ENCODE results near the gene GATA5.
"Not testable (repeated sequence)": the region's sequence is repeated elsewhere in the genome, so short reads cannot be mapped to it uniquely, and the experiment has no call there.

Gene GATA5

DNA sequence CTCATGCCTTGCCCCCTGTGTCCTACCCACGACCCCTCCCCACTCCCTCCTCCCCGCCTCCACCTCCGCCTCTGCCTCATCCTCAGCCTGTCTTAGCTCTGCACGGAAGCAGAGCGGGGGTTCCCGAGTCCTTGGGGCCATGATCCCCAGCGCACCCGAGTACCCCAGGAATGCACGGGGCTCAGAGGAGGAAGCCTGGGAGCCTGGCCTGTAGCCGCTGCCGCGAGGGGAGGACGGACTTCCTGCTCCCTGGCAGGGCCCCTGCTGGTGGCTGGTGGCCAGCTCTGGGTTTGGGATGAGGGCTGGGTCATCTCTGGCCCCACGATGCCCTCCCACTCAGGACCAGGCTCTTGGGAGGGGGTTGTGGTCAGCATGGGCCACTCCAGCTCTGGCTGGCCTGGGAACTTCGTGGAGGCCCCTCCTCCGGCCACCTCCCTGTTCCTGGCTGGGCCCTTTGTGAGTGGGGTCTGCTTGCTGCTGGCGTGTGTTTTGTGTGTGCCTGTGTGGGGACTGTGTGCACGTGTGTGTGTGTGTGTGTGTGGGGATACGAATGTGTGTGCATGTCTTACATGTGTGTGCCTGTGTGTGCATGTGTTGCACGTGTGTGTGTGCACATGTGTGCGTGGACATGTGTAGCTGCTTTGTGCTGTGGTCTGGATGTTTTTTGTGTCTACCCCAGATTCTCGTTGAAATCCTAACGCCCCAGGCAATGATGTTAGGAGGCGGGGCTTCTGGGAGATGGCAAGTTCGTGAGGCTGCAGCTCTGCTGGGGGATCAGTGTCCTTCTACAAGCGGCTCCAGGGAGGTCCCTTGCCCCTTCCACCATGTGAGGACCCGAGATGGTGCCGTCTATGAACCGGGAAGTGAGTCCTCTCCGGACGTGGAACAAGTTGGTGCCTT is 47.1 kb downstream of the GATA5 start:
- TF ChIP-seq, protein P1, sequence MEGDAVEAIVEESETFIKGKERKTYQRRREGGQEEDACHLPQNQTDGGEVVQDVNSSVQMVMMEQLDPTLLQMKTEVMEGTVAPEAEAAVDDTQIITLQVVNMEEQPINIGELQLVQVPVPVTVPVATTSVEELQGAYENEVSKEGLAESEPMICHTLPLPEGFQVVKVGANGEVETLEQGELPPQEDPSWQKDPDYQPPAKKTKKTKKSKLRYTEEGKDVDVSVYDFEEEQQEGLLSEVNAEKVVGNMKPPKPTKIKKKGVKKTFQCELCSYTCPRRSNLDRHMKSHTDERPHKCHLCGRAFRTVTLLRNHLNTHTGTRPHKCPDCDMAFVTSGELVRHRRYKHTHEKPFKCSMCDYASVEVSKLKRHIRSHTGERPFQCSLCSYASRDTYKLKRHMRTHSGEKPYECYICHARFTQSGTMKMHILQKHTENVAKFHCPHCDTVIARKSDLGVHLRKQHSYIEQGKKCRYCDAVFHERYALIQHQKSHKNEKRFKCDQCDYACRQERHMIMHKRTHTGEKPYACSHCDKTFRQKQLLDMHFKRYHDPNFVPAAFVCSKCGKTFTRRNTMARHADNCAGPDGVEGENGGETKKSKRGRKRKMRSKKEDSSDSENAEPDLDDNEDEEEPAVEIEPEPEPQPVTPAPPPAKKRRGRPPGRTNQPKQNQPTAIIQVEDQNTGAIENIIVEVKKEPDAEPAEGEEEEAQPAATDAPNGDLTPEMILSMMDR (IDR thresholded peaks at IDR 0.05; ENCODE audit: extremely low read depth, insufficient read depth, missing control alignments): no peak
- in situ Hi-C loops (cut with MboI; ENCODE audit: low pct_unique_long_range_greater_than_20kb, low sequenced_read_pairs, unreplicated experiment): no loop called here
- no peak for DNase-seq (ENCODE audit: low spot score)

DNA sequence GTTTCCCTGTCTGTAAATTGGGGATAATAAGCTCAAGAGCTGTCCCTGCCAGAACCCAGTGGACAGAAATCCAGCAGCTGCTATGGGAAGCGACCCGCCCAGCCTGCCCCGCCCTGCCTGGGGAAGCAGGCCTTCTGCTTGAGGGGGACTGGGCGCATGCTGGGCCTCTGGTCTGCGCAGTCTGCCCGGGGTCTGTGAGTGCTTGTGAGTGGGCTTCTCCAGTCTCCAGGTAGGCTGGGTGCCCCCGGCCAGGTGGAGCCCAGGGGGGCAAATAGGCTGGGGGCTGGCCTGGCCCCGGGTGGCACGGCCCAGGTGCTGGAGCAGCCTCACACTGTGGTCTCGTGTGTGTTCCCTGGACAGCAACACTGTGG is 47.8 kb downstream of the GATA5 start:
- TF ChIP-seq, protein P1 (IDR thresholded peaks at IDR 0.05; ENCODE audit: extremely low read depth, insufficient read depth, missing control alignments): no peak
- in situ Hi-C loops (cut with MboI; ENCODE audit: low pct_unique_long_range_greater_than_20kb, low sequenced_read_pairs, unreplicated experiment): no loop called here
- no peak for DNase-seq (ENCODE audit: low spot score)

DNA sequence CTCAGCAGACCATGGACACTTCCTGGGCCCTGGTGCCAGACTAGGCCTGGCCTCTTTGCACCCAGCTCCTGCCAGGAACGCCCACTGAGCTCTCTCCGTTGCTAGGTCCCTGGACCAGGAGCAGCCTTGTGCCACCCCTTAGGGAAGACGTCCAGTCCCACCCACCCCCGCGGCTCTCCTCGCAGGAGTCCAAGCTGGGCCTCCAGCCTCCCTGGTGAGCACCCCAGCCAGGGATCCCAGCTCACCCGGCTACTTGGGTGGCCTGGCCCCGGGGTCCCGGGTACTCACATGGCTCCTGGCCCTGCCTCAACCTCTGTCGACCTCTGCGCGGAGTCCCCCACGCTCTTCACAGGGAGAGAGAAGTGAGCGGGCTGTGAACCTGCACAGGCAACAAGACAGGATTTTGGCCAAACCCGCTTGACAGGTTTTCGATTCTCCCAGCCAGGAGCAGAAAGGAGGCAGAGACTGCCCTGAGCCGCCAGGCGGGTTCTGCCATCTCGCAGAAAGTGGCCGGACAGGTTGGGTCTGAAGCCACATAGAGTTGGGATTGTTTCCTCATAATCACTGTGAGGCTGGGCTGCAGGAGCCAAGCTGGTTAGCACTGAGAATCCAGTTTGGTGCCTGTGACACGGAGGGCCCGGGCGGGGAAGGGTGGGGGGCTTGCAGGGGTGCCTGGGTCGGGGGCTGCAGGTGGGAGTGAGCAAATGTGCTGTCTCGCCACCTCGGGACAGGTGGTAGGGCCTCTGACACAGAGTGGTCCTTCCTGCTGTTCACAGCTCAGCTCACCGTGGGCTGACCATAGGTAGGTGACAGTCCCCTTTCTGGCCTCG is 48.4 kb downstream of the GATA5 start, which contains the start of gene RBBP8NL:
RBBP8NL (minus strand) TSS at position 368 of the 830 bp plus-strand sequence. CDS start 7,892 bp downstream, outside the sequence.
- in situ Hi-C loops (cut with MboI; ENCODE audit: low pct_unique_long_range_greater_than_20kb, low sequenced_read_pairs, unreplicated experiment): no loop called here
- TF ChIP-seq, protein P1 (IDR thresholded peaks at IDR 0.05; ENCODE audit: extremely low read depth, insufficient read depth, missing control alignments): no peak
- DNase-seq (ENCODE audit: low spot score): no peak

DNA sequence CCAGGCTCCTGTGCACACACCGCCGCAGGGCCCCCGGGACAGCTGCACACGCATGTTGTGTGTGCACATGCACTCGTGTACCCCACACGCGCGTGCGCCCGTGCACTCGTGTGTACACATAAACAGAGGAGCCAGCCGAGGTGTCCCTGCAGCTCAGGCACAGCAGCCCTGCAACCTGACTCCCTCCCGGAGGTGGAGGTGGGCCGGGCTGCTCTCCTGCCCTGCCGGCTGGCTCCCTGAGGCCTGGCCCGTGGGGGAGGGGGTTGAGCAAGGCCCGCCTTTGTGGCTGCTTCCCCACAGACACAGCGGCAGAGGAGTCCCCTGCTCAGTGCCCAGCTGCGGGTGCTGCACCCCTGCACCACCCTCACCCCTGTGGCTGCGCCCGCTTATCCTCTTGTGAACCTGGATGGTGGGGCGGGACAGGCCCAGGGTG is 49.1 kb downstream of the GATA5 start:
- in situ Hi-C loops (cut with MboI; ENCODE audit: low pct_unique_long_range_greater_than_20kb, low sequenced_read_pairs, unreplicated experiment): no loop called here
- no peak for DNase-seq (ENCODE audit: low spot score)
- TF ChIP-seq, protein P1 (IDR thresholded peaks at IDR 0.05; ENCODE audit: extremely low read depth, insufficient read depth, missing control alignments): no peak

DNA sequence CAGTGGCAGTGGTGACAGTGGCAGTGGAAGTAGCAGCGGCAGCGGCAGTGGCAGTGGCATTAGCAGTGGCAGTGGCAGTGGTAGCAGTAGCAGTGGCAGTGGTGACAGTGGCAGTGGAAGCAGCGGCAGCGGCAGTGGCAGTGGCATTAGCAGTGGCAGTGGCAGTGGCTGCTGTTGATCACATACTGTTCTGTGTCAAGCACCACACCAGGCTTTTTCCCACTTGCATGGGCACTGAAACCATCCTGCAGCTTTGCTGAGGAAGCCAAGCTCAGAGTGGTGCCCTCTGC is 49.8 kb downstream of the GATA5 start:
- in situ Hi-C loops (cut with MboI; ENCODE audit: low pct_unique_long_range_greater_than_20kb, low sequenced_read_pairs, unreplicated experiment); DNase-seq (ENCODE audit: low spot score): not testable (repeated sequence)

DNA sequence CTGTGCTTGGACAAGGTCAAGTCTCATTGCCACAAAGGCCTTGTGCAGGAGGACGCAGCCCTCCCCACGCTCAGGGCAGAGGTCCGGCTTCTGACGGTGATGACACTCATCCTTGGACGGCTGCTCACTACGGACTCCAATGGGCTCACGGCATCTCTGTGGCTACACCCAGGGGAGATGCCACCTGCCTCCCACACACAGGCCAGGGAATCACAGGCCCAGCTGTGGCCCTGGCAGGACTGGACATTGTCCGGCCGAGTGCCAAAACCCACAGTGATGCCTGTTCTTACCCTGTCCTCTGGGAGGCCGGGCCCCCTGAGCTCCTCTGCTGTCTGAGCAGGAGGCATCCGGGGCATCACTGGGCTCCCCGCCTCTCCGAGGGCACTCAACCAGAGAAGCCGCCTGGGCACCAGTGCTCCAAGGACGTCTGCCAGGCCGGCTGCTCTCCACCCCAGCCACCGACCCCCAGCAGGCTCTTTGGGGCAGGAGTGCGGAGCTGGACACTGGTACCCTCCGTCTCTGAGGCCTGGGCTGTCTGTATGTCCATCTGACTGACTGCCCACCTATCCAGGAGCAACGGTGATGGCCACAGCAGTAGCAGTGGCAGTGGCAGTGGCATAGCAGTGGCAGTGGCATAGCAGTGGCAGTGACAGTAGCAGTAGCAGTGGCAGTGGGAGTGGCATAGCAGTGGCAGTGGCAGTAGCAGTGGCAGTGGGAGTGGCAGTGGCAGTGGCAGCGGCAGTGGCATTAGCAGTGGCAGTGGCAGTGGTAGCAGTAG is 50.3 kb downstream of the GATA5 start:
- no peak for DNase-seq (ENCODE audit: low spot score)
- TF ChIP-seq, protein P1 (IDR thresholded peaks at IDR 0.05; ENCODE audit: extremely low read depth, insufficient read depth, missing control alignments): no peak
- in situ Hi-C loops (cut with MboI; ENCODE audit: low pct_unique_long_range_greater_than_20kb, low sequenced_read_pairs, unreplicated experiment): no loop called here

Data from GM13977 (cell line).